ENCODE measurements around the gene USP3. TPM values are rescaled to one million over a fixed set of nuclear protein-coding genes. Genes with fewer than 3 reads are reported as not detected.

USP3 gene
- total RNA-seq, 3 donors from 2014 or later: 65.6 to 101 (median 67.3) TPM

- Histone ChIP-seq H3K9me3 (no peaks in the 10 kb centered on the region), H3K4me1 (ENCODE audit: low read depth) (peaks cover 51% of the 10 kb centered on the region), H3K36me3 (ENCODE audit: low read depth) (no peaks in the 10 kb centered on the region), H3K4me3 (no peak overlapping the region)
- DNase-seq: no peak
- no peak for ATAC-seq
- intact Hi-C loops (cut with DNase I, micrococcal nuclease): no loop called here
- TF ChIP-seq, protein P1, sequence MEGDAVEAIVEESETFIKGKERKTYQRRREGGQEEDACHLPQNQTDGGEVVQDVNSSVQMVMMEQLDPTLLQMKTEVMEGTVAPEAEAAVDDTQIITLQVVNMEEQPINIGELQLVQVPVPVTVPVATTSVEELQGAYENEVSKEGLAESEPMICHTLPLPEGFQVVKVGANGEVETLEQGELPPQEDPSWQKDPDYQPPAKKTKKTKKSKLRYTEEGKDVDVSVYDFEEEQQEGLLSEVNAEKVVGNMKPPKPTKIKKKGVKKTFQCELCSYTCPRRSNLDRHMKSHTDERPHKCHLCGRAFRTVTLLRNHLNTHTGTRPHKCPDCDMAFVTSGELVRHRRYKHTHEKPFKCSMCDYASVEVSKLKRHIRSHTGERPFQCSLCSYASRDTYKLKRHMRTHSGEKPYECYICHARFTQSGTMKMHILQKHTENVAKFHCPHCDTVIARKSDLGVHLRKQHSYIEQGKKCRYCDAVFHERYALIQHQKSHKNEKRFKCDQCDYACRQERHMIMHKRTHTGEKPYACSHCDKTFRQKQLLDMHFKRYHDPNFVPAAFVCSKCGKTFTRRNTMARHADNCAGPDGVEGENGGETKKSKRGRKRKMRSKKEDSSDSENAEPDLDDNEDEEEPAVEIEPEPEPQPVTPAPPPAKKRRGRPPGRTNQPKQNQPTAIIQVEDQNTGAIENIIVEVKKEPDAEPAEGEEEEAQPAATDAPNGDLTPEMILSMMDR (IDR thresholded peaks at IDR 0.05): no peak
Observed at GRCh38 chr15:63507878-63508818, 3.8 kb downstream of the USP3 start.

- TF ChIP-seq, protein P1 (IDR thresholded peaks at IDR 0.05): no peak
- peaks cover 62% of the 10 kb centered on the region for H3K4me1 ChIP-seq (ENCODE audit: low read depth)
- no peak overlapping the region for H3K4me3 ChIP-seq
- DNase-seq (no peak), ATAC-seq (no peak)
- H3K9me3 ChIP-seq: no peaks in the 10 kb centered on the region
- H3K36me3 ChIP-seq (ENCODE audit: low read depth): no peaks in the 10 kb centered on the region
- intact Hi-C loops (cut with DNase I, micrococcal nuclease): no loop called here
Observed at GRCh38 chr15:63509056-63509954, 4.9 kb downstream of the USP3 start.

- intact Hi-C loops (cut with DNase I, micrococcal nuclease): no loop called here
- Histone ChIP-seq H3K4me3 (no peak overlapping the region), H3K9me3 (no peaks in the 10 kb centered on the region), H3K36me3 (ENCODE audit: low read depth) (no peaks in the 10 kb centered on the region), H3K4me1 (ENCODE audit: low read depth) (peaks cover 71% of the 10 kb centered on the region)
- DNase-seq (no peak), ATAC-seq (peak; percentile 48)
- TF ChIP-seq, protein P1 (IDR thresholded peaks at IDR 0.05): no peak
Observed at GRCh38 chr15:63509955-63510940, 5.9 kb downstream of the USP3 start.

DNA sequence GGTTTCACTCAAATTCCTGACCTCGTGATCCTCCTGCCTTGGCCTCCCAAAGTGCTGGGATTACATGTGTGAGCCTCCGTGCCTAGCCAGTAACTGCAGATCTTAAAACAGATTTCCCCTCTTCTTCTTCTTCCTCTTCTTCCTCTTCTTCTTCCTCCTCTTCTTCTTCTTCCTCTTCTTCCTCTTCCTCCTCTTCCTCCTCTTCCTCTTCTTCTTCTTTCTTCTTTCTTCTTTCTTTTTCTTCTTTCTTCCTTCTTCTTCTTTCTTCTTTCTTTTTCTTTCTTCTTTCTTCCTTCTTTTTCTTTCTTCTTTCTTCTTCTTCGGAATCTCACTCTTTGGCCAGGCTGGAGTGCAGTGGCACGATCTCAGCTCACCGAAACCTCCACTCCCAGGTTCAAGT is 7.8 kb downstream of the USP3 start:
- DNase-seq: no peak
- no peaks in the 10 kb centered on the region for H3K9me3 ChIP-seq
- TF ChIP-seq, protein P1 (IDR thresholded peaks at IDR 0.05): no peak
- no peaks in the 10 kb centered on the region for H3K36me3 ChIP-seq (ENCODE audit: low read depth)
- ATAC-seq: no peak
- intact Hi-C loops (cut with DNase I, micrococcal nuclease): no loop called here
- no peak overlapping the region for H3K4me3 ChIP-seq
- peaks cover 61% of the 10 kb centered on the region for H3K4me1 ChIP-seq (ENCODE audit: low read depth)

DNA sequence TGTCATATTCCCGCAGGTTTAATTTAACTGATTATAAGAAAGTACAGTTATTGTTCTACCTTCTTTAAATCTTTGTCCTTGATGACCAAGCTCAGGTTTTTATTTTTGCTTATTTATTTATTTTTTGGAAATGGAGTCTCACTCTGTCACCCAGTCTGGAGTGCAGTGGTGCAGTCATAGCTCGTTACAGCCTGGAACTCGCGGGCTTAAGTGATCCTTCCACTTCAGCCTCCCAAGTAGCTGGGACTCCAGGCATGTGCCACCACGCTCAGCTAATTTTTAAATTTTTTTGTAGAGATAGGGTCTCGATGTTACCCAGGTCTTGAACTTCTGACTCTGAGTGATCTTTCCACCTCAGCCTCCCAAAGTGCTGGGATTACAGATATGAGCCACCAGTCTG is 8.9 kb downstream of the USP3 start:
- no peak for ATAC-seq
- no peak for DNase-seq
- Histone ChIP-seq H3K36me3 (ENCODE audit: low read depth) (no peaks in the 10 kb centered on the region), H3K4me3 (no peak overlapping the region), H3K4me1 (ENCODE audit: low read depth) (peaks cover 63% of the 10 kb centered on the region), H3K9me3 (no peaks in the 10 kb centered on the region)
- intact Hi-C loops (cut with DNase I, micrococcal nuclease): no loop called here
- TF ChIP-seq, protein P1 (IDR thresholded peaks at IDR 0.05): no peak

All from mucosa of descending colon (tissue), 3 donors.